ENCODE measurements around the gene CLTA.
"Not testable (repeated sequence)": the region's sequence is repeated elsewhere in the genome, so short reads cannot be mapped to it uniquely, and the experiment has no call there.

The CLTA gene

GRCh38 chr9:36189976-36190375 is 745 bp upstream of the CLTA start:
- no peak for DNase-seq (ENCODE audit: low read depth in 2 of 2)

GRCh38 chr9:36191290-36191645 is 547 bp downstream of the CLTA start:
- peak in 1 of 2 donors; percentile 6 for DNase-seq (ENCODE audit: low read depth in 2 of 2)

- DNase-seq (ENCODE audit: low read depth in 2 of 2): no peak
Observed at GRCh38 chr9:36191686-36192085, 965 bp downstream of the CLTA start.

GRCh38 chr9:36192196-36192595 is 1.5 kb downstream of the CLTA start:
- no peak for DNase-seq (ENCODE audit: low read depth in 2 of 2)

GRCh38 chr9:36193023-36193422 is 2.3 kb downstream of the CLTA start:
- DNase-seq (ENCODE audit: low read depth in 2 of 2): no peak

- no peak for DNase-seq (ENCODE audit: low read depth in 2 of 2)
Observed at GRCh38 chr9:36194326-36195000, 3.7 kb downstream of the CLTA start.

GRCh38 chr9:36204906-36205547 is 14.3 kb downstream of the CLTA start:
- no peak for DNase-seq (ENCODE audit: low read depth in 2 of 2)

GRCh38 chr9:36207016-36207415 is 16.3 kb downstream of the CLTA start:
- no peak for DNase-seq (ENCODE audit: low read depth in 2 of 2)

- no peak for DNase-seq (ENCODE audit: low read depth in 2 of 2)
Observed at GRCh38 chr9:36207546-36208012, 16.9 kb downstream of the CLTA start.

- DNase-seq (ENCODE audit: low read depth in 2 of 2): no peak
Observed at GRCh38 chr9:36208521-36209253, 18.0 kb downstream of the CLTA start.

GRCh38 chr9:36210722-36211121 is 20.0 kb downstream of the CLTA start:
- no peak for DNase-seq (ENCODE audit: low read depth in 2 of 2)

GRCh38 chr9:36211510-36211909 is 20.8 kb downstream of the CLTA start:
- DNase-seq (ENCODE audit: low read depth in 2 of 2): no peak

GRCh38 chr9:36213387-36213786 is 22.7 kb downstream of the CLTA start:
- no peak for DNase-seq (ENCODE audit: low read depth in 2 of 2)

GRCh38 chr9:36213989-36214388 is 23.3 kb downstream of the CLTA start:
- DNase-seq (ENCODE audit: low read depth in 2 of 2): no peak

- DNase-seq (ENCODE audit: low read depth in 2 of 2): no peak
Observed at GRCh38 chr9:36214571-36214970, 23.9 kb downstream of the CLTA start.

- no peak for DNase-seq (ENCODE audit: low read depth in 2 of 2)
Observed at GRCh38 chr9:36217256-36217968, 26.7 kb downstream of the CLTA start.

GRCh38 chr9:36218011-36218410 is 27.3 kb downstream of the CLTA start:
- no peak for DNase-seq (ENCODE audit: low read depth in 2 of 2)

GRCh38 chr9:36218411-36218901 is 27.7 kb downstream of the CLTA start:
- DNase-seq (ENCODE audit: low read depth in 2 of 2): no peak

- no peak for DNase-seq (ENCODE audit: low read depth in 2 of 2)
Observed at GRCh38 chr9:36221667-36222066, 30.9 kb downstream of the CLTA start.

GRCh38 chr9:36222449-36222848 is 31.7 kb downstream of the CLTA start:
- no peak for DNase-seq (ENCODE audit: low read depth in 2 of 2)

- no peak for DNase-seq (ENCODE audit: low read depth in 2 of 2)
Observed at GRCh38 chr9:36237230-36237629, 46.5 kb downstream of the CLTA start.

- not testable (repeated sequence) for DNase-seq (ENCODE audit: low read depth in 2 of 2)
Observed at GRCh38 chr9:36239205-36239604, 48.5 kb downstream of the CLTA start.
